ENCODE measurements around the gene AS3MT. TPM values are rescaled to one million over a fixed set of nuclear protein-coding genes. Genes with fewer than 3 reads are reported as not detected.

Gene AS3MT
- total RNA-seq, 1 donor = under 0.01 TPM

Small RNA genes within 50 kb of the gene (small RNA-seq; reads per million reads assigned to genes)
- gene AS3MT (not detected), gene RF00026 (not detected)

Other genes starting within 250 kb of the AS3MT start
- gene TRIM8, start 225.0 kb upstream of the AS3MT start, total RNA-seq = 65.7 TPM
- 1.1 TPM for gene ARL3, start 155.1 kb upstream of the AS3MT start, total RNA-seq
- 14.5 TPM for gene SFXN2, start 154.8 kb upstream of the AS3MT start, total RNA-seq
- gene WBP1L, start 125.5 kb upstream of the AS3MT start, total RNA-seq = 53.3 TPM
- gene CYP17A1, start 32.1 kb upstream of the AS3MT start, total RNA-seq = not detected
- 14.3 TPM for gene BORCS7, start 15.2 kb upstream of the AS3MT start, total RNA-seq
- 21.8 TPM for gene CNNM2, start 48.8 kb downstream of the AS3MT start, total RNA-seq